ENCODE results near the gene KCNG2.

DNA sequence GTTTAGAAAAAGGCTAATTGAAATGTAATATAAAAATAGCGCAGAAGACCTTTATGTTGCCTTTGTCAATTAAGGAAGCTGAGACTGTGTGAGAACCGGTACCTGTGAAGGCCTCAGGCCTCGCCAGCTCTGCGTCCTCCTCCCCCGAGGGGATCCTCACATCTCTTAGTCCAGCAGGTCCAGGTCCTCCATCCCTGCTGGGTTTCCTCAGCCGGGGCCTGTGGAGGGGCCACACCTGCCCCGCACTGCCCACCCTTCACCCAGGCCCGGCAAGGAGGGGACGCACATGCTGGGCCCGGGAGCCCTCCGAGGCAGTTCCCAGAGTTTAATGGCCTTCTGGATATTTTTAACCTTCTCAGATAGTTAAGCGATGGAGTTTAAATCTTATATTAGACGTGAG, 3.5 kb downstream of the KCNG2 start:
- TF ChIP-seq, protein P1, sequence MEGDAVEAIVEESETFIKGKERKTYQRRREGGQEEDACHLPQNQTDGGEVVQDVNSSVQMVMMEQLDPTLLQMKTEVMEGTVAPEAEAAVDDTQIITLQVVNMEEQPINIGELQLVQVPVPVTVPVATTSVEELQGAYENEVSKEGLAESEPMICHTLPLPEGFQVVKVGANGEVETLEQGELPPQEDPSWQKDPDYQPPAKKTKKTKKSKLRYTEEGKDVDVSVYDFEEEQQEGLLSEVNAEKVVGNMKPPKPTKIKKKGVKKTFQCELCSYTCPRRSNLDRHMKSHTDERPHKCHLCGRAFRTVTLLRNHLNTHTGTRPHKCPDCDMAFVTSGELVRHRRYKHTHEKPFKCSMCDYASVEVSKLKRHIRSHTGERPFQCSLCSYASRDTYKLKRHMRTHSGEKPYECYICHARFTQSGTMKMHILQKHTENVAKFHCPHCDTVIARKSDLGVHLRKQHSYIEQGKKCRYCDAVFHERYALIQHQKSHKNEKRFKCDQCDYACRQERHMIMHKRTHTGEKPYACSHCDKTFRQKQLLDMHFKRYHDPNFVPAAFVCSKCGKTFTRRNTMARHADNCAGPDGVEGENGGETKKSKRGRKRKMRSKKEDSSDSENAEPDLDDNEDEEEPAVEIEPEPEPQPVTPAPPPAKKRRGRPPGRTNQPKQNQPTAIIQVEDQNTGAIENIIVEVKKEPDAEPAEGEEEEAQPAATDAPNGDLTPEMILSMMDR (IDR thresholded peaks at IDR 0.05), result no peak
- TF ChIP-seq CHD2 (IDR thresholded peaks at IDR 0.05; ENCODE audit: low read length, partially characterized antibody) (no peak), RCOR1 (IDR thresholded peaks at IDR 0.05; ENCODE audit: low read length) (no peak), SIN3A (IDR thresholded peaks at IDR 0.05; ENCODE audit: borderline replicate concordance, low read depth, low read length) (no peak), RFX5 (IDR thresholded peaks at IDR 0.05; ENCODE audit: low read length) (no peak)
- TF ChIP-seq, protein P2, sequence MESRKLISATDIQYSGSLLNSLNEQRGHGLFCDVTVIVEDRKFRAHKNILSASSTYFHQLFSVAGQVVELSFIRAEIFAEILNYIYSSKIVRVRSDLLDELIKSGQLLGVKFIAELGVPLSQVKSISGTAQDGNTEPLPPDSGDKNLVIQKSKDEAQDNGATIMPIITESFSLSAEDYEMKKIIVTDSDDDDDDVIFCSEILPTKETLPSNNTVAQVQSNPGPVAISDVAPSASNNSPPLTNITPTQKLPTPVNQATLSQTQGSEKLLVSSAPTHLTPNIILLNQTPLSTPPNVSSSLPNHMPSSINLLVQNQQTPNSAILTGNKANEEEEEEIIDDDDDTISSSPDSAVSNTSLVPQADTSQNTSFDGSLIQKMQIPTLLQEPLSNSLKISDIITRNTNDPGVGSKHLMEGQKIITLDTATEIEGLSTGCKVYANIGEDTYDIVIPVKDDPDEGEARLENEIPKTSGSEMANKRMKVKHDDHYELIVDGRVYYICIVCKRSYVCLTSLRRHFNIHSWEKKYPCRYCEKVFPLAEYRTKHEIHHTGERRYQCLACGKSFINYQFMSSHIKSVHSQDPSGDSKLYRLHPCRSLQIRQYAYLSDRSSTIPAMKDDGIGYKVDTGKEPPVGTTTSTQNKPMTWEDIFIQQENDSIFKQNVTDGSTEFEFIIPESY (IDR thresholded peaks at IDR 0.05; ENCODE audit: borderline replicate concordance, low read depth), result no peak
- TF ChIP-seq, protein P3, sequence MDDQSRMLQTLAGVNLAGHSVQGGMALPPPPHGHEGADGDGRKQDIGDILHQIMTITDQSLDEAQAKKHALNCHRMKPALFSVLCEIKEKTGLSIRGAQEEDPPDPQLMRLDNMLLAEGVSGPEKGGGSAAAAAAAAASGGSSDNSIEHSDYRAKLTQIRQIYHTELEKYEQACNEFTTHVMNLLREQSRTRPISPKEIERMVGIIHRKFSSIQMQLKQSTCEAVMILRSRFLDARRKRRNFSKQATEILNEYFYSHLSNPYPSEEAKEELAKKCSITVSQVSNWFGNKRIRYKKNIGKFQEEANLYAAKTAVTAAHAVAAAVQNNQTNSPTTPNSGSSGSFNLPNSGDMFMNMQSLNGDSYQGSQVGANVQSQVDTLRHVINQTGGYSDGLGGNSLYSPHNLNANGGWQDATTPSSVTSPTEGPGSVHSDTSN (IDR thresholded peaks at IDR 0.05), result no peak

All from SK-N-SH (cell line).